ENCODE data around the gene SPATA45.
"Not testable (repeated sequence)": the region's sequence is repeated elsewhere in the genome, so short reads cannot be mapped to it uniquely, and the experiment has no call there.

SPATA45 gene

DNA sequence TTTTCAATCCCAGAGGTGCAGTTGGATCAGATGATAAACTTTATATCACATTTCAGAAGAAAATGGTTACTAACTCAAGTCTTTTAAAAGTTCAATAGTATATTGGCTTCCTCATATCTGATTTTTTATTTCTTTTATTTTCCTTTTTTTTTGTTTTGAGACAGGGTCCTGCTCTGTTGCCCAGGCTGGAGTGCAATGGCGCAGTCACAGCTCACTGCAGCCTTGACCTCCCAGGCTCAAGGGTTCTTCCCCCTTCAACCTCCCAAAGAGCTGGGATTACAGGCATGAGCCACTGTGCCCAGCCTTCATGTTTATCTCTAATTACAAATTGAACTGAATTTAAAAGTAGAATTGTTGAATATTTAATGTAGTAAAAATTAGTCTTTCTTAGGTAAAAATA lies 24.5 kb upstream of the SPATA45 start:
- TF ChIP-seq, protein P1, sequence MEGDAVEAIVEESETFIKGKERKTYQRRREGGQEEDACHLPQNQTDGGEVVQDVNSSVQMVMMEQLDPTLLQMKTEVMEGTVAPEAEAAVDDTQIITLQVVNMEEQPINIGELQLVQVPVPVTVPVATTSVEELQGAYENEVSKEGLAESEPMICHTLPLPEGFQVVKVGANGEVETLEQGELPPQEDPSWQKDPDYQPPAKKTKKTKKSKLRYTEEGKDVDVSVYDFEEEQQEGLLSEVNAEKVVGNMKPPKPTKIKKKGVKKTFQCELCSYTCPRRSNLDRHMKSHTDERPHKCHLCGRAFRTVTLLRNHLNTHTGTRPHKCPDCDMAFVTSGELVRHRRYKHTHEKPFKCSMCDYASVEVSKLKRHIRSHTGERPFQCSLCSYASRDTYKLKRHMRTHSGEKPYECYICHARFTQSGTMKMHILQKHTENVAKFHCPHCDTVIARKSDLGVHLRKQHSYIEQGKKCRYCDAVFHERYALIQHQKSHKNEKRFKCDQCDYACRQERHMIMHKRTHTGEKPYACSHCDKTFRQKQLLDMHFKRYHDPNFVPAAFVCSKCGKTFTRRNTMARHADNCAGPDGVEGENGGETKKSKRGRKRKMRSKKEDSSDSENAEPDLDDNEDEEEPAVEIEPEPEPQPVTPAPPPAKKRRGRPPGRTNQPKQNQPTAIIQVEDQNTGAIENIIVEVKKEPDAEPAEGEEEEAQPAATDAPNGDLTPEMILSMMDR (conservative IDR thresholded peaks at IDR 0.05; ENCODE audit: low read length) = no peak
- TF ChIP-seq EZH2phosphoT487 (IDR thresholded peaks at IDR 0.05; ENCODE audit: borderline replicate concordance) = no peak
- H3K36me3 ChIP-seq (ENCODE audit: insufficient read depth, low read length) = peaks cover 33% of the 10 kb centered on the region
- peaks cover 3% of the 10 kb centered on the region; the same call in 1 of the 2 replicates for H3K79me2 ChIP-seq (ENCODE audit: insufficient read depth, low read length)
- H3K4me3 ChIP-seq (ENCODE audit: low read length, poor library complexity, severe bottlenecking) = no peak overlapping the region
- peaks cover 4% of the 10 kb centered on the region for H4K20me1 ChIP-seq (ENCODE audit: insufficient read depth, low read length, poor library complexity, severe bottlenecking)
- no peaks in the 10 kb centered on the region for H3K9me2 ChIP-seq (replicated peaks; ENCODE audit: low read depth, low read length)
- H3K4me2 ChIP-seq (ENCODE audit: low read depth, low read length, poor library complexity, severe bottlenecking) = no peak overlapping the region
- no peaks in the 10 kb centered on the region for H3K9me3 ChIP-seq (ENCODE audit: insufficient read depth, low read depth, low read length)
- H2AFZ ChIP-seq (ENCODE audit: low read length) = no peak overlapping the region
- no peaks in the 10 kb centered on the region for H3K27me3 ChIP-seq (ENCODE audit: insufficient read depth, low read length, poor library complexity, severe bottlenecking)
- H3F3A ChIP-seq (ENCODE audit: low read depth) = no peaks in the 10 kb centered on the region
- peaks cover 3% of the 10 kb centered on the region for H3K4me1 ChIP-seq (ENCODE audit: insufficient read depth, low read length, poor library complexity, severe bottlenecking)
- no peak overlapping the region for H3K9ac ChIP-seq (ENCODE audit: low read depth, low read length, poor library complexity, severe bottlenecking)

DNA sequence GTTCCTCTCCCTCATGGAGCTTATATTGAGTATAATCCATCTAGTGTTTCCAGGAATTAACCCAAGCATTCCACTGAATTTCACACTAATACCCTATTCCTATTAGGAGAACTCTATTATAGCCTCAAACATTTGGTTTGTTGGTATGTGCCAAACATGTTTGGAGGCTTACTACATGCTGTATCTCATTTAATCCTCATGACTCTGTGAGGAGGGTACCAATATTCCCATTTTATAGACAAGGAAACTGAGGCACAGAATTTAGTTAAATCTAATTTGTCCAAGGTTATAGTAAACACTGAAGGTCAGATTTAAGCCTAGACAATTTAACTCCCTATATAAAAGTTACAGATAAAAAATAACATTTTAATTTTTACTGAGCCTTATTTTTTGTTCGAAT lies 19.7 kb upstream of the SPATA45 start:
- Histone ChIP-seq H3K9ac (ENCODE audit: low read depth, low read length, poor library complexity, severe bottlenecking) (no peak overlapping the region), H3K4me2 (ENCODE audit: low read depth, low read length, poor library complexity, severe bottlenecking) (no peak overlapping the region), H3K27me3 (ENCODE audit: insufficient read depth, low read length, poor library complexity, severe bottlenecking) (no peaks in the 10 kb centered on the region), H3K36me3 (ENCODE audit: insufficient read depth, low read length) (peaks cover 6% of the 10 kb centered on the region; the same call in 1 of the 2 replicates), H3K4me1 (ENCODE audit: insufficient read depth, low read length, poor library complexity, severe bottlenecking) (peaks cover 22% of the 10 kb centered on the region), H2AFZ (ENCODE audit: low read length) (no peak overlapping the region), H3K79me2 (ENCODE audit: insufficient read depth, low read length) (peaks cover 36% of the 10 kb centered on the region), H3K9me3 (ENCODE audit: insufficient read depth, low read depth, low read length) (no peaks in the 10 kb centered on the region), H3F3A (ENCODE audit: low read depth) (no peaks in the 10 kb centered on the region), H3K9me2 (replicated peaks; ENCODE audit: low read depth, low read length) (no peaks in the 10 kb centered on the region), H4K20me1 (ENCODE audit: insufficient read depth, low read length, poor library complexity, severe bottlenecking) (peaks cover 19% of the 10 kb centered on the region), H3K4me3 (ENCODE audit: low read length, poor library complexity, severe bottlenecking) (no peak overlapping the region)
- TF ChIP-seq EZH2phosphoT487 (IDR thresholded peaks at IDR 0.05; ENCODE audit: borderline replicate concordance) = no peak
- TF ChIP-seq, protein P1 (conservative IDR thresholded peaks at IDR 0.05; ENCODE audit: low read length) = no peak

DNA sequence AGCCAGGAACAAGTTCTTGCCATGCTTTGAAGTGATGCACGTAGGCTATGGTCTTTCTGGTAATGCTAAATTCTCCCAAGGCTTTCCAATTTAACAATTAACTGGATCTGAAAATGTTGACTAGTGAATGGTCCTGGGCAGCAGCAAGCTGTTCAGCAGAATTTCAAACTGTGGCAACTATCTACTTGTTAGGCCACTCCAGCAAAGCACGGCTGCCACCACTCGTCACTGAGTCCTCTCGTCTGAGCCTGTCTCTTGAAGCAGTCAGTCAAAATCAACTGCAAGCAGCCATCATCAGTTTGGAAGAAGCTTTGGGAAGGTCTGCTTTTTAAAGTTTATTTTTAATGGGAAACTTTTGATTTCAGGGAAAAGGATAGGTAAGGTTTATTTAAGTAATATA lies 16.8 kb upstream of the SPATA45 start:
- no peaks in the 10 kb centered on the region for H3K9me3 ChIP-seq (ENCODE audit: insufficient read depth, low read depth, low read length)
- H4K20me1 ChIP-seq (ENCODE audit: insufficient read depth, low read length, poor library complexity, severe bottlenecking) = peaks cover 40% of the 10 kb centered on the region
- TF ChIP-seq EZH2phosphoT487 (IDR thresholded peaks at IDR 0.05; ENCODE audit: borderline replicate concordance) = no peak
- TF ChIP-seq, protein P1 (conservative IDR thresholded peaks at IDR 0.05; ENCODE audit: low read length) = no peak
- H3K4me3 ChIP-seq (ENCODE audit: low read length, poor library complexity, severe bottlenecking) = peak overlapping the region; percentile 59
- peaks cover 6% of the 10 kb centered on the region; the same call in 1 of the 2 replicates for H3K36me3 ChIP-seq (ENCODE audit: insufficient read depth, low read length)
- H3K27me3 ChIP-seq (ENCODE audit: insufficient read depth, low read length, poor library complexity, severe bottlenecking) = no peaks in the 10 kb centered on the region
- peak overlapping the region; percentile 15 for H3K9ac ChIP-seq (ENCODE audit: low read depth, low read length, poor library complexity, severe bottlenecking)
- peaks cover 42% of the 10 kb centered on the region for H3K4me1 ChIP-seq (ENCODE audit: insufficient read depth, low read length, poor library complexity, severe bottlenecking)
- peak overlapping the region; percentile 68 for H3K4me2 ChIP-seq (ENCODE audit: low read depth, low read length, poor library complexity, severe bottlenecking)
- H3K9me2 ChIP-seq (replicated peaks; ENCODE audit: low read depth, low read length) = no peaks in the 10 kb centered on the region
- no peak overlapping the region for H2AFZ ChIP-seq (ENCODE audit: low read length)
- H3K79me2 ChIP-seq (ENCODE audit: insufficient read depth, low read length) = peaks cover 64% of the 10 kb centered on the region
- H3F3A ChIP-seq (ENCODE audit: low read depth) = no peaks in the 10 kb centered on the region

DNA sequence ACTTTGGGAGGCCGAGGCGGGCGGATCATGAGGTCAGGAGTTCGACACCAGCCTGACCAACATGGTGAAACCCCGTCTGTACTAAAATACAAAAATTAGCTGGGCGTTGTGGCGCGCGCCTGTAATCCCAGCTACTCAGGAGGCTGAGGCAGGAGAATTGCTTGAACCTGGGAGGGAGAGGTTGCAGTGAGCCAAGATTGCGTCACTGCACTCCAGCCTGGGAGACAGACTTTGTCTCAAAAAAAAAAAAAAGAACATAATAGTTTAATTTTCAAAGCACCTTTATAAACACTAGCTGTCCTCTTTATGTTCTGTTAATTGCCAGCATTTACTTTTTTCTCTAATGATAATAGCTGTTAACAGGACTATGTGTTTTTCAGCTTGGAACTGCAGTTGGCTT lies 15.9 kb upstream of the SPATA45 start:
- peaks cover 41% of the 10 kb centered on the region for H4K20me1 ChIP-seq (ENCODE audit: insufficient read depth, low read length, poor library complexity, severe bottlenecking)
- H3K4me3 ChIP-seq (ENCODE audit: low read length, poor library complexity, severe bottlenecking) = peak overlapping the region; percentile 59
- H3K4me2 ChIP-seq (ENCODE audit: low read depth, low read length, poor library complexity, severe bottlenecking) = peak overlapping the region; percentile 68
- H3K79me2 ChIP-seq (ENCODE audit: insufficient read depth, low read length) = peaks cover 72% of the 10 kb centered on the region
- H3F3A ChIP-seq (ENCODE audit: low read depth); H3K9me3 ChIP-seq (ENCODE audit: insufficient read depth, low read depth, low read length); H3K9me2 ChIP-seq (replicated peaks; ENCODE audit: low read depth, low read length); H3K27me3 ChIP-seq (ENCODE audit: insufficient read depth, low read length, poor library complexity, severe bottlenecking); H3K36me3 ChIP-seq (ENCODE audit: insufficient read depth, low read length); H3K9ac ChIP-seq (ENCODE audit: low read depth, low read length, poor library complexity, severe bottlenecking); H2AFZ ChIP-seq (ENCODE audit: low read length): not testable (repeated sequence)
- H3K4me1 ChIP-seq (ENCODE audit: insufficient read depth, low read length, poor library complexity, severe bottlenecking) = peaks cover 44% of the 10 kb centered on the region

Data from Loucy (cell line).